GM18909 (cell line): ENCODE results near the gene GAS2L1.

Experiments
- ATAC-seq: cut with Tn5 transposase; IDR thresholded peaks from one replicate; pipeline ENCODE4 v1.9.1; 2021; ENCODE audit warnings: mild to moderate bottlenecking; ENCODE audit not compliant: unreplicated experiment, poor library complexity

GAS2L1 gene

GRCh38 chr22:29308148-29308790 lies 1.8 kb downstream of the GAS2L1 start:
- ATAC-seq = no peak

GRCh38 chr22:29308791-29309262 lies 2.4 kb downstream of the GAS2L1 start:
- ATAC-seq = no peak

- no peak for ATAC-seq
Observed at GRCh38 chr22:29309332-29310064, 3.0 kb downstream of the GAS2L1 start.

GRCh38 chr22:29310065-29310862 lies 3.8 kb downstream of the GAS2L1 start:
- no peak for ATAC-seq

GRCh38 chr22:29310863-29311339 lies 4.5 kb downstream of the GAS2L1 start:
- no peak for ATAC-seq

GRCh38 chr22:29311464-29312217 lies 5.2 kb downstream of the GAS2L1 start:
- no peak for ATAC-seq

- ATAC-seq = no peak
Observed at GRCh38 chr22:29312218-29313125, 6.0 kb downstream of the GAS2L1 start.

- ATAC-seq = no peak
Observed at GRCh38 chr22:29313126-29313575, 6.7 kb downstream of the GAS2L1 start.

- no peak for ATAC-seq
Observed at GRCh38 chr22:29313576-29314466, 7.4 kb downstream of the GAS2L1 start.

GRCh38 chr22:29314537-29315285 lies 8.3 kb downstream of the GAS2L1 start:
- ATAC-seq = no peak

GRCh38 chr22:29315286-29316140 lies 9.1 kb downstream of the GAS2L1 start, which contains the start of gene RASL10A:
TSS of gene RASL10A (minus strand) at chr22:29315697. CDS start at chr22:29315246, 451 bp downstream.
- ATAC-seq = no peak

GRCh38 chr22:29316141-29316828 lies 9.8 kb downstream of the GAS2L1 start:
- no peak for ATAC-seq

GRCh38 chr22:29317827-29318454 lies 11.5 kb downstream of the GAS2L1 start:
- ATAC-seq = no peak

GRCh38 chr22:29319072-29319471 lies 12.6 kb downstream of the GAS2L1 start:
- ATAC-seq = no peak

- ATAC-seq = no peak
Observed at GRCh38 chr22:29320546-29320945, 14.1 kb downstream of the GAS2L1 start.
